ENCODE results near the gene LPAR3. TPM values are rescaled to one million over a fixed set of nuclear protein-coding genes. Genes with fewer than 3 reads are reported as not detected.

The LPAR3 gene
- total RNA-seq, 4 donors from 2014 or later, result 3.5 to 10.9 (median 4.1) TPM; not detected in 1

- H3K27ac ChIP-seq, result peak overlapping the region in 3 of 4 donors; percentile 23 to 31 (median 30)
- no peaks in the 10 kb centered on the region for H3K27me3 ChIP-seq
- H3K9me3 ChIP-seq, result no peaks in the 10 kb centered on the region
- in situ Hi-C loops (cut with MboI; ENCODE audit: low pct_ligation_motif_present in 1 of 4, low pct_unique_long_range_greater_than_20kb in 1 of 4, low sequenced_read_pairs in 3 of 4), result no loop called here
- DNase-seq, result peak; percentile 80
- 39% methylated on average over 5 of the region's 5 CpGs; no CpG with 5 or more reads in 1 of the 2 donors for WGBS, 2 donors (ENCODE audit: low coverage in 1 of 2)
- H3K4me3 ChIP-seq, result no peak overlapping the region
- no peaks in the 10 kb centered on the region for H3K36me3 ChIP-seq
- H3K4me1 ChIP-seq, result peaks cover 7 to 25% (median 11%) of the 10 kb centered on the region in 4 donors
- intact Hi-C loops (cut with DNase I; ENCODE audit: low total_unique reads), result no loop called here
- TF ChIP-seq POLR2AphosphoS5 (IDR thresholded peaks at IDR 0.05), result peak in 2 of 3 donors; percentile 27 to 36
- TF ChIP-seq CTCF (IDR thresholded peaks at IDR 0.05), result no peak
Observed at GRCh38 chr1:84847253-84848250, 45.5 kb downstream of the LPAR3 start.

- no peaks in the 10 kb centered on the region for H3K36me3 ChIP-seq
- H3K4me1 ChIP-seq, result peaks cover 7 to 25% (median 11%) of the 10 kb centered on the region in 4 donors
- in situ Hi-C loops (cut with MboI; ENCODE audit: low pct_ligation_motif_present in 1 of 4, low pct_unique_long_range_greater_than_20kb in 1 of 4, low sequenced_read_pairs in 3 of 4), result no loop called here
- no peak overlapping the region for H3K27ac ChIP-seq
- no peak for DNase-seq
- TF ChIP-seq POLR2AphosphoS5 (IDR thresholded peaks at IDR 0.05) (no peak), POLR2A (IDR thresholded peaks at IDR 0.05) (no peak), CTCF (IDR thresholded peaks at IDR 0.05) (no peak), EP300 (IDR thresholded peaks at IDR 0.05; ENCODE audit: low read depth) (no peak)
- H3K9me3 ChIP-seq, result no peaks in the 10 kb centered on the region
- no peak overlapping the region for H3K4me3 ChIP-seq
- no peaks in the 10 kb centered on the region for H3K27me3 ChIP-seq
- intact Hi-C loops (cut with DNase I; ENCODE audit: low total_unique reads), result no loop called here
Observed at GRCh38 chr1:84846387-84846786, 46.6 kb downstream of the LPAR3 start.

- Histone ChIP-seq H3K9me3 (no peaks in the 10 kb centered on the region), H3K4me1 (peaks cover 7 to 25% (median 11%) of the 10 kb centered on the region in 4 donors), H3K27me3 (no peaks in the 10 kb centered on the region), H3K36me3 (no peaks in the 10 kb centered on the region), H3K27ac (no peak overlapping the region), H3K4me3 (no peak overlapping the region)
- in situ Hi-C loops (cut with MboI; ENCODE audit: low pct_ligation_motif_present in 1 of 4, low pct_unique_long_range_greater_than_20kb in 1 of 4, low sequenced_read_pairs in 3 of 4) (no loop called here), intact Hi-C loops (cut with DNase I; ENCODE audit: low total_unique reads) (no loop called here)
- WGBS, 2 donors (ENCODE audit: low coverage in 1 of 2), result 72 to 75% methylated on average over 2 of the region's 2 CpGs
- TF ChIP-seq POLR2AphosphoS5 (IDR thresholded peaks at IDR 0.05) (no peak), CTCF (IDR thresholded peaks at IDR 0.05) (no peak), POLR2A (IDR thresholded peaks at IDR 0.05) (no peak), EP300 (IDR thresholded peaks at IDR 0.05; ENCODE audit: low read depth) (no peak)
- no peak for DNase-seq
Observed at GRCh38 chr1:84845357-84845756, 47.6 kb downstream of the LPAR3 start.

- peaks cover 7 to 21% (median 11%) of the 10 kb centered on the region in 4 donors for H3K4me1 ChIP-seq
- H3K36me3 ChIP-seq, result no peaks in the 10 kb centered on the region
- in situ Hi-C loops (cut with MboI; ENCODE audit: low pct_ligation_motif_present in 1 of 4, low pct_unique_long_range_greater_than_20kb in 1 of 4, low sequenced_read_pairs in 3 of 4), result no loop called here
- DNase-seq, result no peak
- TF ChIP-seq CTCF (IDR thresholded peaks at IDR 0.05) (no peak), POLR2AphosphoS5 (IDR thresholded peaks at IDR 0.05) (no peak), EP300 (IDR thresholded peaks at IDR 0.05; ENCODE audit: low read depth) (no peak), POLR2A (IDR thresholded peaks at IDR 0.05) (no peak)
- no peak overlapping the region for H3K27ac ChIP-seq
- intact Hi-C loops (cut with DNase I; ENCODE audit: low total_unique reads), result no loop called here
- H3K4me3 ChIP-seq, result no peak overlapping the region
- no peaks in the 10 kb centered on the region for H3K9me3 ChIP-seq
- H3K27me3 ChIP-seq, result no peaks in the 10 kb centered on the region
Observed at GRCh38 chr1:84844094-84844493, 48.9 kb downstream of the LPAR3 start.

Data from transverse colon (tissue), 4 donors.